Measurements from ENCODE around the gene SLC22A23.

Gene SLC22A23

GRCh38 chr6:3318226-3318625 is 138.6 kb downstream of the SLC22A23 start:
- H2BK15ac ChIP-seq (ENCODE audit: low read depth, poor library complexity, severe bottlenecking) = no peak overlapping the region
- H3K4me2 ChIP-seq (ENCODE audit: low read length, poor library complexity, severe bottlenecking) = no peak overlapping the region
- no peak overlapping the region for H3K14ac ChIP-seq (ENCODE audit: low read length in 2 of 2)
- H3K27ac ChIP-seq (ENCODE audit: low read length, poor library complexity, severe bottlenecking) = no peak overlapping the region
- no peak overlapping the region for H3K4ac ChIP-seq (ENCODE audit: low read depth in 1 of 2, low read length in 2 of 2)
- H4K8ac ChIP-seq (ENCODE audit: low read length) = no peak overlapping the region
- H3K23ac ChIP-seq (ENCODE audit: low read length in 2 of 2) = no peak overlapping the region
- H3K9me3 ChIP-seq (ENCODE audit: control insufficient read depth, low read length) = no peaks in the 10 kb centered on the region
- peaks cover 0 to 11% of the 10 kb centered on the region in 2 experiments for H3K27me3 ChIP-seq (ENCODE audit: control insufficient read depth in 1 of 2, insufficient read depth in 1 of 2, low read length in 2 of 2)
- H3K4me1 ChIP-seq (ENCODE audit: control insufficient read depth, insufficient read depth, low read depth, low read length) = no peaks in the 10 kb centered on the region
- H3K4me3 ChIP-seq (ENCODE audit: insufficient read depth in 1 of 2, low read depth in 1 of 2, low read length in 2 of 2) = no peak overlapping the region
- no peak overlapping the region for H2AFZ ChIP-seq (ENCODE audit: low read depth, low read length)
- DNase-seq = no peak
- no peak overlapping the region for H3K18ac ChIP-seq (ENCODE audit: low read depth in 1 of 2, low read length in 2 of 2)
- H2BK120ac ChIP-seq (ENCODE audit: low read depth, low read length) = no peak overlapping the region
- 88% methylated on average over 10 of the region's 10 CpGs for WGBS
- H3K79me1 ChIP-seq (replicated peaks; ENCODE audit: low read length, poor library complexity, severe bottlenecking) = no peaks in the 10 kb centered on the region
- no peak overlapping the region for H2AK5ac ChIP-seq (ENCODE audit: low read length, severe bottlenecking)
- H3K36me3 ChIP-seq (ENCODE audit: control insufficient read depth in 1 of 2, insufficient read depth in 2 of 2, low read depth in 1 of 2, low read length in 2 of 2) = peaks cover 2 to 65% of the 10 kb centered on the region in 2 experiments
- no peak overlapping the region for H2BK12ac ChIP-seq (ENCODE audit: low read length in 2 of 2)
- H2BK5ac ChIP-seq (ENCODE audit: low read depth, low read length, poor library complexity, severe bottlenecking) = no peak overlapping the region
- no peak overlapping the region for H4K91ac ChIP-seq (ENCODE audit: low read length)
- no peak overlapping the region for H3K9ac ChIP-seq (ENCODE audit: low read length)

GRCh38 chr6:3317741-3318211 is 139.1 kb downstream of the SLC22A23 start:
- peaks cover 0 to 13% of the 10 kb centered on the region in 2 experiments for H3K27me3 ChIP-seq (ENCODE audit: control insufficient read depth in 1 of 2, insufficient read depth in 1 of 2, low read length in 2 of 2)
- H2BK12ac ChIP-seq (ENCODE audit: low read length in 2 of 2) = no peak overlapping the region
- no peak for DNase-seq
- no peak overlapping the region for H3K4me3 ChIP-seq (ENCODE audit: insufficient read depth in 1 of 2, low read depth in 1 of 2, low read length in 2 of 2)
- no peak overlapping the region for H3K4ac ChIP-seq (ENCODE audit: low read depth in 1 of 2, low read length in 2 of 2)
- H3K4me1 ChIP-seq (ENCODE audit: control insufficient read depth, insufficient read depth, low read depth, low read length) = no peaks in the 10 kb centered on the region
- H2AK5ac ChIP-seq (ENCODE audit: low read length, severe bottlenecking) = no peak overlapping the region
- H2BK15ac ChIP-seq (ENCODE audit: low read depth, poor library complexity, severe bottlenecking) = no peak overlapping the region
- no peak overlapping the region for H3K18ac ChIP-seq (ENCODE audit: low read depth in 1 of 2, low read length in 2 of 2)
- no peak overlapping the region for H3K4me2 ChIP-seq (ENCODE audit: low read length, poor library complexity, severe bottlenecking)
- 91% methylated on average over 11 of the region's 11 CpGs for WGBS
- no peak overlapping the region for H3K14ac ChIP-seq (ENCODE audit: low read length in 2 of 2)
- no peak overlapping the region for H2BK5ac ChIP-seq (ENCODE audit: low read depth, low read length, poor library complexity, severe bottlenecking)
- no peak overlapping the region for H3K27ac ChIP-seq (ENCODE audit: low read length, poor library complexity, severe bottlenecking)
- no peak overlapping the region for H2AFZ ChIP-seq (ENCODE audit: low read depth, low read length)
- no peak overlapping the region for H4K91ac ChIP-seq (ENCODE audit: low read length)
- H3K23ac ChIP-seq (ENCODE audit: low read length in 2 of 2) = no peak overlapping the region
- no peaks in the 10 kb centered on the region for H3K9me3 ChIP-seq (ENCODE audit: control insufficient read depth, low read length)
- H3K79me1 ChIP-seq (replicated peaks; ENCODE audit: low read length, poor library complexity, severe bottlenecking) = no peaks in the 10 kb centered on the region
- no peak overlapping the region for H2BK120ac ChIP-seq (ENCODE audit: low read depth, low read length)
- no peak overlapping the region for H4K8ac ChIP-seq (ENCODE audit: low read length)
- no peak overlapping the region for H3K9ac ChIP-seq (ENCODE audit: low read length)
- peaks cover 2 to 62% of the 10 kb centered on the region in 2 experiments for H3K36me3 ChIP-seq (ENCODE audit: control insufficient read depth in 1 of 2, insufficient read depth in 2 of 2, low read depth in 1 of 2, low read length in 2 of 2)

- no peak for DNase-seq
- H4K91ac ChIP-seq (ENCODE audit: low read length) = no peak overlapping the region
- H2BK120ac ChIP-seq (ENCODE audit: low read depth, low read length) = no peak overlapping the region
- H3K36me3 ChIP-seq (ENCODE audit: control insufficient read depth in 1 of 2, insufficient read depth in 2 of 2, low read depth in 1 of 2, low read length in 2 of 2) = peaks cover 2 to 52% of the 10 kb centered on the region in 2 experiments
- no peak overlapping the region for H3K14ac ChIP-seq (ENCODE audit: low read length in 2 of 2)
- H3K23ac ChIP-seq (ENCODE audit: low read length in 2 of 2) = no peak overlapping the region
- H4K8ac ChIP-seq (ENCODE audit: low read length) = no peak overlapping the region
- H3K27ac ChIP-seq (ENCODE audit: low read length, poor library complexity, severe bottlenecking) = no peak overlapping the region
- H3K27me3 ChIP-seq (ENCODE audit: control insufficient read depth in 1 of 2, insufficient read depth in 1 of 2, low read length in 2 of 2) = peaks cover 0 to 17% of the 10 kb centered on the region in 2 experiments
- H2AK5ac ChIP-seq (ENCODE audit: low read length, severe bottlenecking) = no peak overlapping the region
- no peak overlapping the region for H3K4me3 ChIP-seq (ENCODE audit: insufficient read depth in 1 of 2, low read depth in 1 of 2, low read length in 2 of 2)
- H3K4ac ChIP-seq (ENCODE audit: low read depth in 1 of 2, low read length in 2 of 2) = no peak overlapping the region
- H3K4me1 ChIP-seq (ENCODE audit: control insufficient read depth, insufficient read depth, low read depth, low read length) = no peaks in the 10 kb centered on the region
- WGBS = 86% methylated on average over 7 of the region's 8 CpGs
- no peak overlapping the region for H2AFZ ChIP-seq (ENCODE audit: low read depth, low read length)
- H3K79me1 ChIP-seq (replicated peaks; ENCODE audit: low read length, poor library complexity, severe bottlenecking) = no peaks in the 10 kb centered on the region
- H3K18ac ChIP-seq (ENCODE audit: low read depth in 1 of 2, low read length in 2 of 2) = no peak overlapping the region
- no peak overlapping the region for H2BK5ac ChIP-seq (ENCODE audit: low read depth, low read length, poor library complexity, severe bottlenecking)
- no peak overlapping the region for H3K4me2 ChIP-seq (ENCODE audit: low read length, poor library complexity, severe bottlenecking)
- H2BK12ac ChIP-seq (ENCODE audit: low read length in 2 of 2) = no peak overlapping the region
- no peak overlapping the region for H3K9ac ChIP-seq (ENCODE audit: low read length)
- H3K9me3 ChIP-seq (ENCODE audit: control insufficient read depth, low read length) = no peaks in the 10 kb centered on the region
- H2BK15ac ChIP-seq (ENCODE audit: low read depth, poor library complexity, severe bottlenecking) = no peak overlapping the region
These were observed 140.0 kb downstream of the SLC22A23 start for GRCh38 chr6:3316818-3317217.

GRCh38 chr6:3316331-3316730 is 140.5 kb downstream of the SLC22A23 start:
- no peak overlapping the region for H2BK12ac ChIP-seq (ENCODE audit: low read length in 2 of 2)
- H2AK5ac ChIP-seq (ENCODE audit: low read length, severe bottlenecking) = no peak overlapping the region
- H3K4me1 ChIP-seq (ENCODE audit: control insufficient read depth, insufficient read depth, low read depth, low read length) = no peaks in the 10 kb centered on the region
- no peak overlapping the region for H3K9ac ChIP-seq (ENCODE audit: low read length)
- H3K4me3 ChIP-seq (ENCODE audit: insufficient read depth in 1 of 2, low read depth in 1 of 2, low read length in 2 of 2) = no peak overlapping the region
- 95% methylated on average over 9 of the region's 9 CpGs for WGBS
- H3K36me3 ChIP-seq (ENCODE audit: control insufficient read depth in 1 of 2, insufficient read depth in 2 of 2, low read depth in 1 of 2, low read length in 2 of 2) = peaks cover 2 to 50% of the 10 kb centered on the region in 2 experiments
- no peak overlapping the region for H2AFZ ChIP-seq (ENCODE audit: low read depth, low read length)
- H3K27me3 ChIP-seq (ENCODE audit: control insufficient read depth in 1 of 2, insufficient read depth in 1 of 2, low read length in 2 of 2) = peaks cover 0 to 17% of the 10 kb centered on the region in 2 experiments
- no peak overlapping the region for H3K4ac ChIP-seq (ENCODE audit: low read depth in 1 of 2, low read length in 2 of 2)
- H3K14ac ChIP-seq (ENCODE audit: low read length in 2 of 2) = no peak overlapping the region
- no peak overlapping the region for H2BK120ac ChIP-seq (ENCODE audit: low read depth, low read length)
- no peaks in the 10 kb centered on the region for H3K79me1 ChIP-seq (replicated peaks; ENCODE audit: low read length, poor library complexity, severe bottlenecking)
- no peak overlapping the region for H2BK15ac ChIP-seq (ENCODE audit: low read depth, poor library complexity, severe bottlenecking)
- no peak overlapping the region for H2BK5ac ChIP-seq (ENCODE audit: low read depth, low read length, poor library complexity, severe bottlenecking)
- H4K91ac ChIP-seq (ENCODE audit: low read length) = no peak overlapping the region
- DNase-seq = no peak
- no peak overlapping the region for H3K27ac ChIP-seq (ENCODE audit: low read length, poor library complexity, severe bottlenecking)
- H3K23ac ChIP-seq (ENCODE audit: low read length in 2 of 2) = no peak overlapping the region
- H3K4me2 ChIP-seq (ENCODE audit: low read length, poor library complexity, severe bottlenecking) = no peak overlapping the region
- H3K9me3 ChIP-seq (ENCODE audit: control insufficient read depth, low read length) = no peaks in the 10 kb centered on the region
- no peak overlapping the region for H3K18ac ChIP-seq (ENCODE audit: low read depth in 1 of 2, low read length in 2 of 2)
- no peak overlapping the region for H4K8ac ChIP-seq (ENCODE audit: low read length)

Data from mesenchymal stem cell (in vitro differentiated cells and primary cell).